ENCODE data around the gene TECPR1.

TECPR1 gene

DNA sequence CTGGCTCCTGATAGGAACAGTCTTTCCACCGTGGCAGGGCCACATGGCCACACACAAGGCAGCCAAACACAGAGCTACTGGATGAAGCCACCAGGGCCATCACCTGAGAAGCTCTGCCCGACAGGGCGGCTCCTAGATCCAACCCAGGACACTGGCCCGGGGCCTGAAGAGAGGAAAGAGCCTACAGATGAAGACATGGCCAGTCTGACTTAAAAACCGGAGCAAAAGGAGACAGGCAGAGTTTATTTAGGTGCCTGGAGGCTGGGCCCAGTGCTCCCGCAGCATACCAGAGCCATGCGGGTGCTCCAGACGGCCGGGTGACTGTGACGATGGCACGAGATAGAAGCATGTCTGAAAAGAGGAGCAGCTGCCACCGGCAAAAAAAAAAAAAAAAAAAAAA, 3.9 kb downstream of the TECPR1 start:
- DNase-seq, result no peak

DNA sequence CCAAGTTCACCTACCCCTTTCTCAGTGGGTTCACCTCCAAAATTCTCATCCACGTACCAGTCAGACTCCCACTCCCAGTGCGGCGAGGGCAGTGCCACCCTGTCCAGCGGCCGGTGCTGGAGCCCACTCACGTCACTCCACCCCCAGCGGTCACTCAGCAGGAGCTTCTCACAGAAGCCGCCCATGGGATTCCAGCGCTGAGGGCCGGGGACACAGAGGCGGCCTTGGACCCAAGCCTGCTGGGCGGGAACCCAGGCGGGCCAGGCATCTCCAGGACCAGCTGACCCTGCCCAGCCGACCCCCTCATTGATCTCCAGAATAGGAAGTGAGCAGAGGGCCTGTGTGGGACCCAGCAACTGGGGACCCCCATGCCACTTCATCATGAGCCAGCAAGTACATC, 7.2 kb downstream of the TECPR1 start:
- no peak for DNase-seq

GRCh38 chr7:98242934-98243333, 9.1 kb downstream of the TECPR1 start:
- DNase-seq, result no peak

- DNase-seq, result no peak
Observed at GRCh38 chr7:98242342-98242741, 9.7 kb downstream of the TECPR1 start.

- no peak for DNase-seq
Observed at GRCh38 chr7:98241674-98242241, 10.3 kb downstream of the TECPR1 start.

- no peak for DNase-seq
Observed at GRCh38 chr7:98240961-98241673, 10.9 kb downstream of the TECPR1 start.

GRCh38 chr7:98238976-98239375, 13.1 kb downstream of the TECPR1 start:
- DNase-seq, result no peak

GRCh38 chr7:98238076-98238475, 14.0 kb downstream of the TECPR1 start:
- DNase-seq, result no peak

- no peak for DNase-seq
Observed at GRCh38 chr7:98236355-98237185, 15.5 kb downstream of the TECPR1 start.

GRCh38 chr7:98235901-98236300, 16.1 kb downstream of the TECPR1 start:
- DNase-seq, result no peak

GRCh38 chr7:98234429-98235147, 17.4 kb downstream of the TECPR1 start:
- DNase-seq, result no peak

DNA sequence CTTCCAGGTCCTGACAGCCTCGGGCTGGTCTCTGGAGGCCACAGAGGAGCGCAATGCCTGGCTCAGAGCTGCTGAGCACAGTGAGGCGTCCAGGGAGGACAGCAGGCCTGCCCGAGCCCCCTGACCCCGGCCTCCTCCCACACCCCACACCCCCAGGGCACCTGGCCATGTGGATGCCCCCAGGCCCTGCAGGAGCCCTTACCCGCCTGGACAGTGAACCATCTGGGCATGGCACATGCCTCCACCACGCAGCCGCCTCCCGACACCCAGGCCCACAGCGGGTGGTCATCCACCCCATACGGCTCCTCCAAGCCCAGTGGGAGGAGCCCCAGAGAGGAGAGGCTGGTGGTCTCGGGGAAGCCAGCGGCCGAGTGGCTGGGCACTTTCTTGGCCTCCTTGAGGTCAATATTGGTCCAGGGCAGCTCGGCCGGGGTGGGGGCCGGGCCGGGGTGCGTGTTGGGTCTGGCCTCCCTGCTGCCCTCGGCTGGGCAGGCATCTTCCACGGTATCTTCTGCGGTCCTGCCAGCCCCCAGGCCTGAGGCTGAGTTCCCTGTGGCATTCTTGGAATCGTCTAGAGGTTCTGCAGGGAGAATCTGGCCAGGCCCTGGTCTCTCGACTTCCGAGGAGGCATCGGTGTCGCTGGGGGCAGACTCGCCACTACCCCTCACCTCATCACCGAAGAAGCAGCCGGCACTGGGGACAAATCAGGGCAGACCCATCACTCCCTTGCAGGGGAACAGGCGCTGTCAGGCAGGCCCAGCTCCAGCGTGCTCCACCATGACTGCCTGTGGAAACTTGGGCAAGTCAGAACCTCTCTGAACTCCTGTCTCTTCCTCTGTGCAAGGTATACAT, 18.6 kb downstream of the TECPR1 start:
- DNase-seq, result no peak

DNA sequence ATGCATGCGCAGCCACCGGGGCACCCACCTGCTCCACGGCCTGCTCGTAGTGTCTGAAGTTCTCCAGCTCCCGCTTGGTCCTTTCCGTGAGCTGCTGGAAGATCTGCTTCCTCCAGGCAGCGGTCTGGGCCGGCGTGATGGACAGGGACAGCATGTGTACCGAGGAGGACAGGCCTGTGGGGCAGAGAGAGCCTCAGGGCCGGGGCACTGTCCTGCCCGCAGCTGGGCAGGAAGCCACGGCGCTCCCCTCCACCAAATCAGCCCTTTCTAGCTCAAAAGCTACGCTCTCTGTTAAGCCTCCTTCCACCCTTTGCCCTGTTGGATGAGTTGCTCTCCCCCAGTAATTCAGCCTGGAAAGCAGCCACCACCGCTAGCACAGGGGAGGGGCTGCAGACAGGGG, 19.2 kb downstream of the TECPR1 start:
- no peak for DNase-seq

DNA sequence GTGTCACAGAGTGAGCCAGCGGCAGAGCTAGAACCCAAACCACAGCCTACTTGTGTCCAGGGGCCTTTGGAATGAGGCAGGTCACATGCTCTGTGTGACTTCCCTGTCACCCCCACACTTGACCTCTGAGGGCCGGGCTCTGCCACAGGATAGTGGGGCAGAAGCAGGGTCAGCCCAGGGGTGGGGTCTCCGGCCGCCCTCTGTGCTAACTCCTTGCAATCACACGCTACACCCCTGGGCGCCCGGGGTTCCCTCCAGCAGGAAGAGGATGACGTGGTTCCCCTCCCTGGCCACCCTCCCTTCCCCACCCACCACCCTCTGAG, 19.8 kb downstream of the TECPR1 start:
- no peak for DNase-seq

- no peak for DNase-seq
Observed at GRCh38 chr7:98231493-98232262, 20.4 kb downstream of the TECPR1 start.

DNA sequence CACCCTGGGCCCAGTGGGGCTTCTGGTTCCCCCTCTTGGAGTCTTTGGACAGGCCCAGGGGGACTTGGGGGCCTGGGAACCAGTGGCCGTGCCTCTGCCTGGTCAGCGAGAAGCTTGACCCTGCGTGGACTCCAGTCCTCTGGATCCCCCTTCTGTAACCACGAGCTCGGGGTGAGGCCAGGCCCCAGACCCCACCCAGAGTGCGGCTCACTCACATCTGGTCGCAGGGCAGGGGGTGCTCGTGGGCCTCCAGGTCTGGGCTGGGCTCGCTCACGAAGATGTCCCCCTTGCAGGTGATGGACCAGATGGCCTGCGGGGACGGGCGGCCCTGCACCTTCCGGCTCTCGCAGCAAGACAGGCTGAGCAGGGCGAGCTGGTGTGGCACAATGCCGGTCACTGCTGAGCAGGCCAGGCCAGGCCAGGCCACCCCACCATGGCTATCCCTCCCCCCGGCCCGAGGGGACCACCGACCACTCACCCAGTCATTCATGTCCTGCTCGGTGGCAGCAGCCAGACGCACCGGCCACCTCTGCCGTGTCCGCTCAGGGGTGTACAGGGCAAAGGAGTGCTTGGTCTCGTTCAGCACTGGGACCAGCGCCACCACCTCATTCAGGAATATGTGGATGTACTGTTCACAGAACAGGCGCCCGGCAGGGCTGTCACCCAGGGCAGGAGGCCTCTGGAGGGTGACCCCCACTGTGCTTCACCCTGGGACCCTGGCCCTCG, 21.1 kb downstream of the TECPR1 start:
- no peak for DNase-seq

DNA sequence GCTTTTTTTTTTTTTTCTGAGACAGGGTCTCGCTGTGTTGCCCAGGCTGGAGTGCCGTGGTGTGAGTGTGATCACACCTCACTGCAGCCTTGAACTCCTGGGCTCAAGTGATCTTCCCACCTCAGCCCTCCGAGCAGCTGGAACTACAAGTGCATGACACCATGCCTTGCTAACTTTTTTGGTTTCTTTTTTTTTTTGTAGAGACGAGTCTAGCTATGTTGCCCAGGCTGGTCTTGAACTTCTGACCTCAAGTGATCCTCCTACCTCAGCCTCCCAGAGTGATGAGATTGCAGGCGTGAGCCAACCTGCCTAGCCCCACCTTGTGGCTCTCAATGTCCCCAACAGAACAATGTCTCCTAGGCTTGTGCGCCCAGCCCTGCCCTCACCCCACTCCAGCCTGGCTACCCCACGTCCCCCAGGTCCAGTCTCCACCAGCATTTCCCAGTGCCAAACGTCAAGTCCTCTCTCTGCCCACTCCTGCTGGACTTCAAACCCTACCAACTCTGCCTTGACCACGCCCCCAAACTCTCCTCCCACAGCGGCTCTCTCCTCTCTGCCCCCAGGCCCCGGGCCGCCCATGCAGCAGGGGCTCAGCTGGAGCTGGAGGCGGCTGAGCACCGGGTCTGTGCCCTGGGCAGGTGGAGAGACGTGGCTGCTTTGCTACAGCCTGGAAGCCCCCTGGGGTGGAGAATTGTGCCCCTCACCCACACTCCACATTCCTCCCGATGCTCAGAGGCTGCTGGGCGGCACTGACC, 21.9 kb downstream of the TECPR1 start:
- DNase-seq, result no peak

GRCh38 chr7:98229441-98229840, 22.6 kb downstream of the TECPR1 start:
- no peak for DNase-seq

DNA sequence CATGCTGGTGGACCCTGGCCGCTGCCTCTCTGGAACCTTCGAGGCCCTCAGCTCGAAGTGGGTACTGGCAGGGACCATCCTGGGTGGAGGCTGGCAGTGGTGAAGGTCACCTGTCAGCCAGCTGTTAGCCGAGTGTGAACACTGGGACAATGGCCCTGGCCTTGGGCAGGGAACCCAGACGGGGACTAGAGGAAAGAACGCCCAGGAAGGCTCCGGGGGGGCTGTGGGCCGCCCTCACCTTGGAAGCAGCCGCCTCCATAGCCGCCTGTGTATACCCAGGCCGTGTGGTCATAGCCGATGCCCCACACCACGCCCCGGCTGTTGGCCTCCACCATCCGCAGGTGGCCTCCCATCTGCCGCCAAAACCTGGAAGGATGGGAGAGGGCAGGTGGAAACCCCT, 23.2 kb downstream of the TECPR1 start:
- no peak for DNase-seq

GRCh38 chr7:98227939-98228338, 24.1 kb downstream of the TECPR1 start:
- no peak for DNase-seq
